ENCODE results near the gene WNK1.

Gene WNK1

GRCh38 chr12:910416-910815 lies 158.0 kb downstream of the WNK1 start:
- DNase-seq (ENCODE audit: extremely low spot score), result no peak
- ChIA-PET POLR2A (no interaction called here), CTCF (interaction anchor here (0.9 to 2.0 kb wide), 3 partner anchors 10 to 39 kb away, joined by 3 to 4 read pairs (median 3); partner anchors contain the start of gene RAD52)
- TF ChIP-seq CTCF (IDR thresholded peaks at IDR 0.05; ENCODE audit: control extremely low read depth, extremely low read depth, low read depth, missing control alignments), result no peak

DNA sequence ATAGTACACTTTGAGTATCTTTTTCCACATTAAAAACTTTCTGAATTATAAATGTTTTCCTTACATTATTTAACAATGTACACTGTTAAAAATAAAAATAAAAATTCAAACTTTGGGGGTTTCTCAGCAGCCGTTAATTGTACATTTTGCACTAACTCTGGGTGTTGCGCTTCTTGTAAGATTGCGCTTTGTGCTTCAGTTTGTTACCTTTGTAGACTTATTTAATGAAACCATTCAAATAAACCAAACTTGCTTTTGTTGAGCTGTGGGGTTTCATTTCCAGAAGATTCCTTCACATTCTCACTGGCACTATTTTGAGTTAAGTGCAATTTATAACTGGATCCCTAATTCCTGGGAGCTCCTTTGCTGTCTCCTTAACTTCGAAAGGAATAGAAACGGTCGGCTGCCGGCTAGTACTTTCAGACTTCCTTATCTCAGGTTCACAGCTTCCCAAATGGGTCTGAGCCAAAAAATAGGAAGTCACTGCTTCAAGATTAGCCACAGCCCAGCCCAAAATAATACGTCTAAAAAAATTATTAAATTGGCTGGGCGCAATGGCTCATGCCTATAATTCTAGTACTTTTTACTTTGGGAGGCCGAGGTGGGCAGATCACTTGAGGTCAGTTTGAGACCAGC lies 158.9 kb downstream of the WNK1 start:
- no peak for TF ChIP-seq CTCF (IDR thresholded peaks at IDR 0.05; ENCODE audit: control extremely low read depth, extremely low read depth, low read depth, missing control alignments)
- POLR2A ChIA-PET, result interaction anchor here (0.7 kb wide), 1 partner anchor 171 kb away, joined by 3 read pairs; no protein-coding TSS in a partner anchor
- DNase-seq (ENCODE audit: extremely low spot score), result no peak
- CTCF ChIA-PET, result interaction anchor here (0.9 to 2.0 kb wide), 3 partner anchors 10 to 24 kb away, joined by 3 to 4 read pairs (median 3); no protein-coding TSS in a partner anchor

DNA sequence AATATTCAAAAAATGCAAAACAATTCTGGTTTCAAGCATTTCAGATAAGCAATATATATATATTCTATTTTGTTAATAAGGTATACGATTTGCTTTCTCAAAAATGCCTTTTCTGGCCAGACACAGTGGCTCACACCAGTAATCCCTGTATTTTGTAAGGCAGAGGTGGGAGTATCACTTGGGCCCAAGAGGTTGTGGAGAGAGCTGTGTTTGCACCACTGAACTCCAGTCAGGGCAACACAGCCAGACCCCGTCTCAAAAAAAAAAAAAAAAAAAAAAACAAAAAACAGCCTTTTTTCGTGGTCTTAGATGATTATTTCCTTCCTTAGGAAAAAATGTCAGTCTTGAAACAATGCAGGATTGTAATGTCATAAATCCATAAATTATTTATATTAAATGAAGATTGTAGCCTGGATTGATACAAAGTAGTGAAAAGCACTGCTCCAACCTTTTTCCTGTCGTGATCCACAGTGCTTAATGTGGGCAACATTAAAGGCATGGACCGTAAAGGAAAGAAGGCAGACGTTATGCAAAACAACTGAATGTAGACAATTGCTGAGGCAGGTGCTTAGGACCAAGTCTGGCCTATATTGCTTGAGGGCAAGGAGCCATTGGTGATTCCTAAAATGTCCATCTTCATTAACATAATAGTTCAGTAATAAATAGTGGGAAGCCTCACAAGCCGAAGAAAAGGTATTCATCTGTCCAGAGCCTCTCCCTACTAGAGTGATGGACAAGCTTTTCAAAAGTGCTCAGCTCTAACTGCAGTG lies 160.3 kb downstream of the WNK1 start:
- ChIA-PET POLR2A (no interaction called here), CTCF (interaction anchor here (0.8 to 1.9 kb wide), 2 partner anchors 21 to 665 kb away, joined by 3 read pairs; no protein-coding TSS in a partner anchor)
- no peak for DNase-seq (ENCODE audit: extremely low spot score)
- no peak for TF ChIP-seq CTCF (IDR thresholded peaks at IDR 0.05; ENCODE audit: control extremely low read depth, extremely low read depth, low read depth, missing control alignments)

GRCh38 chr12:913919-914698 lies 161.7 kb downstream of the WNK1 start:
- CTCF ChIA-PET, result interaction anchor here (0.7 to 1.4 kb wide), 3 partner anchors 15 to 461 kb away, joined by 3 to 5 read pairs (median 3); no protein-coding TSS in a partner anchor
- POLR2A ChIA-PET, result interaction anchor here (0.6 kb wide), 1 partner anchor 138 kb away, joined by 3 read pairs; no protein-coding TSS in a partner anchor
- TF ChIP-seq CTCF (IDR thresholded peaks at IDR 0.05; ENCODE audit: control extremely low read depth, extremely low read depth, low read depth, missing control alignments), result no peak
- DNase-seq (ENCODE audit: extremely low spot score), result no peak

GRCh38 chr12:915090-915489 lies 162.7 kb downstream of the WNK1 start:
- CTCF ChIA-PET, result interaction anchor here (0.9 to 1.4 kb wide), 3 partner anchors 14 to 31 kb away, joined by 3 to 5 read pairs (median 4); no protein-coding TSS in a partner anchor
- no peak for TF ChIP-seq CTCF (IDR thresholded peaks at IDR 0.05; ENCODE audit: control extremely low read depth, extremely low read depth, low read depth, missing control alignments)
- DNase-seq (ENCODE audit: extremely low spot score), result no peak
- POLR2A ChIA-PET, result no interaction called here

DNA sequence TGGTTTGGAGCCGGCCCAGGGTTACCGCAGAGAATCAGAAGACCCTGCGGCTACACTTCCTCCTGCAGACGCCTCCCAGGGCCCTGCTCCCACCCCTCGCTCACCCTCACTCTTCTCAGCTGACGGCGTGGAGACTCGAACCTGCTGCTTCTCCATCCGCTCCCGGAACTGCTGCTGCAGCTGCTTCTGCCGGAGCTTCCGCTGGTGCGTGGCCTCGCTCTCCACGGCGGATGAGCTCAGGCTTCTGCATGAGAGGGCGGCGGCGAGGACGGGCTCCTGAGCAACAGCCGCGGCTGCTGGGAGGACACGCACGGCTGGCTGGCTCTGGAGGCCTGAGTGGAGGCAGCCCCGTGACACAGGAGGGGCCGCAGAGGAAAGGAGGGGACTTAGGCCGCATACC lies 163.9 kb downstream of the WNK1 start:
- POLR2A ChIA-PET, result no interaction called here
- CTCF ChIA-PET, result interaction anchor here (1.0 kb wide), 1 partner anchor 10 kb away, joined by 3 read pairs; no protein-coding TSS in a partner anchor
- no peak for TF ChIP-seq CTCF (IDR thresholded peaks at IDR 0.05; ENCODE audit: control extremely low read depth, extremely low read depth, low read depth, missing control alignments)
- no peak for DNase-seq (ENCODE audit: extremely low spot score)
